Mammary microvascular endothelial cell (primary cell): ENCODE results near the gene RRP7A. TPM values are rescaled to one million over a fixed set of nuclear protein-coding genes. Genes with fewer than 3 reads are reported as not detected.

Source experiments
- total RNA-seq: library from RNA; depleted of rRNA; stranded (reverse); fragments of >200 nt; gene quantifications from 2 replicates; pipeline ENCODE4 v1.2.3, GENCODE V29; 2015

RRP7A gene
- 40.7 and 40.9 TPM in 2 replicates for total RNA-seq

GRCh38 chr22:42519525-42520401 is at the start of gene RRP7A:
TSS of gene RRP7A (minus strand) at chr22:42519796. CDS start at chr22:42519786, 10 bp downstream.

GRCh38 chr22:42553475-42554361 is 34.1 kb upstream of the RRP7A start, which contains the start of gene SERHL2:
TSS of gene SERHL2 (plus strand) at chr22:42553956. CDS start at chr22:42554021, 65 bp downstream.

Other genes starting within 250 kb of the RRP7A start
- 19.9 and 21.1 TPM in 2 replicates for gene TCF20, start 249.1 kb downstream of the RRP7A start, total RNA-seq
- gene NFAM1, start 87.4 kb downstream of the RRP7A start, total RNA-seq, result not detected in 2 replicates
- 2.0 and 2.9 TPM in 2 replicates for gene SERHL2, start 34.2 kb upstream of the RRP7A start, total RNA-seq
- gene POLDIP3, start 95.1 kb upstream of the RRP7A start, total RNA-seq, result 31.0 and 38.1 TPM in 2 replicates
- gene ATP5MGL, start 120.8 kb upstream of the RRP7A start, total RNA-seq, result 0.47 TPM in 1 of 2 replicates, not detected in the other
- 195 and 232 TPM in 2 replicates for gene CYB5R3, start 129.6 kb upstream of the RRP7A start, total RNA-seq
- 29.7 and 33.1 TPM in 2 replicates for gene A4GALT, start 201.1 kb upstream of the RRP7A start, total RNA-seq